Measurements from ENCODE around the gene KRT222.

The KRT222 gene

GRCh38 chr17:40686192-40686591, 21.2 kb upstream of the KRT222 start:
- TF ChIP-seq, protein P1, sequence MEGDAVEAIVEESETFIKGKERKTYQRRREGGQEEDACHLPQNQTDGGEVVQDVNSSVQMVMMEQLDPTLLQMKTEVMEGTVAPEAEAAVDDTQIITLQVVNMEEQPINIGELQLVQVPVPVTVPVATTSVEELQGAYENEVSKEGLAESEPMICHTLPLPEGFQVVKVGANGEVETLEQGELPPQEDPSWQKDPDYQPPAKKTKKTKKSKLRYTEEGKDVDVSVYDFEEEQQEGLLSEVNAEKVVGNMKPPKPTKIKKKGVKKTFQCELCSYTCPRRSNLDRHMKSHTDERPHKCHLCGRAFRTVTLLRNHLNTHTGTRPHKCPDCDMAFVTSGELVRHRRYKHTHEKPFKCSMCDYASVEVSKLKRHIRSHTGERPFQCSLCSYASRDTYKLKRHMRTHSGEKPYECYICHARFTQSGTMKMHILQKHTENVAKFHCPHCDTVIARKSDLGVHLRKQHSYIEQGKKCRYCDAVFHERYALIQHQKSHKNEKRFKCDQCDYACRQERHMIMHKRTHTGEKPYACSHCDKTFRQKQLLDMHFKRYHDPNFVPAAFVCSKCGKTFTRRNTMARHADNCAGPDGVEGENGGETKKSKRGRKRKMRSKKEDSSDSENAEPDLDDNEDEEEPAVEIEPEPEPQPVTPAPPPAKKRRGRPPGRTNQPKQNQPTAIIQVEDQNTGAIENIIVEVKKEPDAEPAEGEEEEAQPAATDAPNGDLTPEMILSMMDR (IDR thresholded peaks at IDR 0.05; ENCODE audit: low read depth, low read length) = no peak
- no peak overlapping the region for H3K4me3 ChIP-seq (replicated peaks in 1 of 2; ENCODE audit: low read depth in 2 of 2, low read length in 2 of 2)
- DNase-seq (ENCODE audit: low read depth in 2 of 2) = no peak

DNA sequence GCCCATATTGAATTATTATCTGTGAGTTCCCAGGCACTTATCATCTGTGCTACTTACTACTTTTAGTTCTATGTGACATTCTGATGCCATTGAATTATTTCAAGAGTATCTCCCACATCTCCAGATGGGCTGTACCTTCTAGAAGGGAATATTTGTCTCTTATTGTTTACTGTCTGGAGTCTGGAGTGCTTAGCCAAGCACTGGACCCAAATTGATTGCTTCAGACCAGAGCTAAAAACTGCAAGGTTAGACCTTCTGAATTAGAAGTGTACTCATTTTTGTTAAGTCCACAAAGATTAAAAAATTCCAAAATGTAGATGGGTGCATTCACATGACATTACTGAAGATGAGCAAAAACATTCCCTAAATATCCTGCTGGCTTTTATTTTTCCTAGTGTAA, 16.0 kb upstream of the KRT222 start:
- TF ChIP-seq, protein P1 (IDR thresholded peaks at IDR 0.05; ENCODE audit: low read depth, low read length) = no peak
- no peak for DNase-seq (ENCODE audit: low read depth in 2 of 2)
- H3K4me3 ChIP-seq (replicated peaks in 1 of 2; ENCODE audit: low read depth in 2 of 2, low read length in 2 of 2) = no peak overlapping the region

DNA sequence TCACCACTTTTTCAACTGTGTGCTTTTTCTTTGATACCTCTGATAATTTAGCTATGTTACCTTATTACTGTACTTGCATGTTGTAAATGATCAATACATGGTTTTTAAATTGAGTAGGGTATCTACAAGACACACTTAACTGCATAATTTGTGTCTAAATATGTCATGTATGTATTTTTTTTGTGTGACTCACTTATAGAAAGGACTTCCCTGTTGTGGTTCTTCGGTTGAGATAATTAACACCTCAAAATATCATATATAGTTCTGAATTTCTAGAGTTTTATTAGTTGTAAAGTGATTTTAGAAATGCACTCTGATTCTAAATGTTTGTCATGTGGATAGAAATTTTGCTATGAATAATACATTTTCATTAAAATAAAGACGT, 14.5 kb upstream of the KRT222 start:
- no peak for DNase-seq (ENCODE audit: low read depth in 2 of 2)
- H3K4me3 ChIP-seq (replicated peaks in 1 of 2; ENCODE audit: low read depth in 2 of 2, low read length in 2 of 2) = no peak overlapping the region
- TF ChIP-seq, protein P1 (IDR thresholded peaks at IDR 0.05; ENCODE audit: low read depth, low read length) = no peak

GRCh38 chr17:40678902-40679522, 14.0 kb upstream of the KRT222 start:
- DNase-seq (ENCODE audit: low read depth in 2 of 2) = no peak
- H3K4me3 ChIP-seq (replicated peaks in 1 of 2; ENCODE audit: low read depth in 2 of 2, low read length in 2 of 2) = no peak overlapping the region
- TF ChIP-seq, protein P1 (IDR thresholded peaks at IDR 0.05; ENCODE audit: low read depth, low read length) = no peak

DNA sequence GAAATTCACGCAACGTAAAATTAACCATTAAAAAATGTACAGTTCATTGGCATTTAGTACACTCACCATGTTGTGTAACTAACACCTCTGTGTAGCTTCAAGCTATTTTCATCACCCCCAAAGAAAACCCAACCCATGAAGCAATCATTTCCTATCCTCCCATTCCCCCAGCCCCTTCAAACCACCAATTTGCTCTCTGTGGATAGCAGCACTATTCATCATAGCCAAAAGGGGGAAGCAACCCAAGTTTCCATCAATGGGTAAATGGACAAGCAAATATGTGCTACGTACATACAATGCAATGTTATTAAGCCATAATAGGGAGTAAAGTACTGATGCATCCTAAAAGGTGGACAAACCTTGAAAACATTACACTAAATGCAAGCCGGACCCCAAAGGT, 10.9 kb upstream of the KRT222 start:
- no peak overlapping the region for H3K4me3 ChIP-seq (replicated peaks in 1 of 2; ENCODE audit: low read depth in 2 of 2, low read length in 2 of 2)
- TF ChIP-seq, protein P1 (IDR thresholded peaks at IDR 0.05; ENCODE audit: low read depth, low read length) = no peak
- DNase-seq (ENCODE audit: low read depth in 2 of 2) = no peak

DNA sequence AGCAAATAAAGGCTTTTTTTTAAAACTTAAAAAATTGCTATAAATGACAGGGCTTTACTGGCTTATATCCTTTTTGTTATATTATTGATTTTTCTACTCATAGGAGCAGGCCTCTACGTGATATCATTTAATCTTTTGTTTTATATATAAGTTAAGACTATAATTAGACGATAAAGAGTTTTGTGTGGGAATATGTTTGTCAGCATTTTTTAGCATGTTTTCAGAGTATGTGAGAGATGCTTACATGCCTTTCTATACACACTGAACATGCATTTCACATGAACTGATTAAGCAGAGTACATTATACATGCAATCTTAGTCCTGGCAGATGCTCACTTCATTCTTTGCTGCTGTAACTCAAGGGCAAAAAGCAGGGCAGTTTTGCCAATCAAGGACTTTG, 7.7 kb upstream of the KRT222 start:
- no peak overlapping the region for H3K4me3 ChIP-seq (replicated peaks in 1 of 2; ENCODE audit: low read depth in 2 of 2, low read length in 2 of 2)
- no peak for DNase-seq (ENCODE audit: low read depth in 2 of 2)
- TF ChIP-seq, protein P1 (IDR thresholded peaks at IDR 0.05; ENCODE audit: low read depth, low read length) = no peak

- no peak for DNase-seq (ENCODE audit: low read depth in 2 of 2)
- TF ChIP-seq, protein P1 (IDR thresholded peaks at IDR 0.05; ENCODE audit: low read depth, low read length) = no peak
- H3K4me3 ChIP-seq (replicated peaks in 1 of 2; ENCODE audit: low read depth in 2 of 2, low read length in 2 of 2) = no peak overlapping the region
Measured at GRCh38 chr17:40671282-40671681, 6.3 kb upstream of the KRT222 start.
